GM19035 (cell line): ENCODE measurements around the gene NTM.
"Not testable (repeated sequence)": the region's sequence is repeated elsewhere in the genome, so short reads cannot be mapped to it uniquely, and the experiment has no call there.

Experiments
- ATAC-seq: cut with Tn5 transposase; IDR thresholded peaks from one replicate; pipeline ENCODE4 v1.9.1; 2021; ENCODE audit not compliant: unreplicated experiment

Gene NTM

DNA sequence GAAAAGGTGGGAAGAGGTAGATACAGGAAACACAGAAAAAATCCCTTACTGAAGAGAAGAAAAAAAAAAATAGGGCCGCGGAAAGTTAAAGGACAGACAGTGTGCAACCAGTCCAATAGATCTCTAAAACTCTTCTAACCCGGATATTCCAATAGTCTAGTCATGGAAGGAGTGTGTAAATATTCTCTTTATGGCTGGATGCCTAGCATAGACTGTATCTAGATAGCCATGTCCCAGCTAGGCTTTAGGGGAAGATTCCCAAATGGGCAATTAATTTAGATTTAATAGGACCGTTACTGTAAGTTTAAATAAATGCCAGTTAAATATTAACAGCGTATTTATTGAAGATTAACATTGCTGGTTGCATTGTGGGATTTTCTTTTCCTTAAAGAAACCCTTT lies 532.7 kb downstream of the NTM start:
- ATAC-seq, result no peak

- no peak for ATAC-seq
These were observed 534.3 kb downstream of the NTM start for GRCh38 chr11:131904756-131905155.

GRCh38 chr11:131906963-131907362 lies 536.5 kb downstream of the NTM start:
- no peak for ATAC-seq

GRCh38 chr11:131907371-131907770 lies 537.0 kb downstream of the NTM start:
- no peak for ATAC-seq

DNA sequence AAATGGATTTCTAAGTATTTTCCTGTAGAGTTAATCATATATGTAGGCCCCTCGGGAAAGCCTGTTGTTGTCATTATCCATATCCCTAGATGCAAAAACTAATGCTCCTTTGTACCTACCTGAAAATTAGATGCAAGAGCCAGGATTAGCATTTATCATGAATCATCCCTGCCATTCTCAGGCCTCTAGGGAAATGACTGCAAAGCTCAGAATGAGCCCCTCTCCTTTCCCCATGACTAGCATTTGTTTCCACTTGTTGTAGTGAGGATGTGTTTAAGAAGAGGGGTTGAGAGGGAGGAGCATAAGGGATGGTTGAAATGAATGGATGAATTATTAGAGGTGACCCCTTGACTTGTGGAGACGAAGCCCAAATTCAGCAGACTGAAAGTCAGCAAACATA lies 537.9 kb downstream of the NTM start:
- no peak for ATAC-seq

DNA sequence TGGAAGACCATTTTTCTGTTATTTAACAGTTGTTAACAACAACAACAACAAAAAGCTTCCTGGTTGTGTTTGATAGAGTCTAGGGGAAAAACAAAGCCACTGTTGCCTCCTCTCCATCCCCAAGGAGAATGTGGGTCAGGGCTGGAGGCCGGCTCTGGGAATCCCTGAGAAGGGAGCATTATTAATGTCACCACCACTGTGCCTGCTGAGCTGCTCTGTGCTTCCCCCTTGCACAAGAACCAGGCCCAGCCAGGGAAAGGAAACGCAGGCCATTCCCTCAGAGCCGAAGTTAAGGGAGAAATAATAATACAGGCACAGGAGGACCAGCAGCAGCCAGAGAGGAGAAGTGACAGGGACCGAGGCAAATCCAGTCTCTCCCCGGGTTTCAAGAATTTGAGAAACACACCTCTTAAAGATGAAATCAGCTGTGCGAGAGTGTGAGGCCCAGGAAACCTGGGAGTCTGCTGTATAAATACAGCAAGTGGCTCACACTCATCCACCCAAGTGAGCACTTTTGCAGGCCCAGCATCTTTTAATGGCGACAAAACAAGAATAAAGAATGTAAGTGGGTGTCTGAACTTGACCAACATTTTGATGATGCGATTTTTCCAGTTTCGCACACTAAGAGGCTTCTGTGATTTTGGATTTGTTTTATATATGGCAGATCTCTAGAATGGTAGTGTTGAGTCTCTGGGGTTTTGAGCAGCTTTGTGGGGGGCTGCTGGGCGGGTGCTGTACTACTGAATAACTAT lies 539.2 kb downstream of the NTM start:
- ATAC-seq, result no peak

GRCh38 chr11:131910178-131910522 lies 539.7 kb downstream of the NTM start:
- ATAC-seq, result no peak

- ATAC-seq, result no peak
These were observed 540.3 kb downstream of the NTM start for GRCh38 chr11:131910523-131911387.

DNA sequence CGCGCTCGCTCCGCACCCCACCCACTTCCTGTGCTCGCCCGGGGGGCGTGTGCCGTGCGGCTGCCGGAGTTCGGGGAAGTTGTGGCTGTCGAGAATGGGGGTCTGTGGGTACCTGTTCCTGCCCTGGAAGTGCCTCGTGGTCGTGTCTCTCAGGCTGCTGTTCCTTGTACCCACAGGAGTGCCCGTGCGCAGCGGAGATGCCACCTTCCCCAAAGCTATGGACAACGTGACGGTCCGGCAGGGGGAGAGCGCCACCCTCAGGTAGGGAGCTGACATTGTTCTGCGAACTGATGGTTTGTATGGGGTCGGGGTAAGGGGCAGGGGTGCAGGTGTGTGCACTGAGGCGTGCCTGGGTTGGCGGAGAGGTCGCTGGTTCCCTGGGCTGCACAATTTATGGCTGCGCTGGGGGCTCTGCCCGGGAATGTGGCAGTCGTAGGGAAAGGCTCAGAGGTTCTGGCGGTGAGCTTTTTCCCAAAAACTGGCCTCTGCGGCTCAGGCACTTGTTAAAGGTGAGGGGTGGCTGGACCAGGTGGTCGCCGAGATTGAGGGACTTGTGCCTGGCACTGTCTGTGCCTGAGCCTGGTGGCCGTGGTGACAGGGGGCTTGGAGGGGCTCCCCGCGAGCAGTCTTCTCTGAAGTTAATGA lies 541.1 kb downstream of the NTM start:
- ATAC-seq, result not testable (repeated sequence)

DNA sequence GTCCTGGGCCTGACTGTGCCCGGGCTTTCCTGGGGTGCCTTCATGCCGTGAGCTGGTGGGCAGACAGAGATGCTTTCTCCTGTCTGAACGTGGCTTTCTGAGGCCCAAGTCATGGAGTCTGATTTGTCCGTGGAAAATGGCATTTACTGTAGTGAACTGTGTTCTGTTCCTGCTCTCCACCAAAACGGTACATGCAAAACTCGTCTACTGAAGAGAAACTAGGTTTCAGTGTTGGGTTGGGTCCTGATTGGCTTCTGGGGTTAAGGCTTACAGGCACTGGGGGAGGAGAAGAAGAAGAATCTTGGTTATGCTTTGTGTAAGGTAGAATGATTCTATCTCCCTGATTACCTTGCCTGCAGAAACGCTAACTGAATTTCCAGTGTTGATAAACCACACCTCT lies 541.7 kb downstream of the NTM start:
- ATAC-seq, result no peak

DNA sequence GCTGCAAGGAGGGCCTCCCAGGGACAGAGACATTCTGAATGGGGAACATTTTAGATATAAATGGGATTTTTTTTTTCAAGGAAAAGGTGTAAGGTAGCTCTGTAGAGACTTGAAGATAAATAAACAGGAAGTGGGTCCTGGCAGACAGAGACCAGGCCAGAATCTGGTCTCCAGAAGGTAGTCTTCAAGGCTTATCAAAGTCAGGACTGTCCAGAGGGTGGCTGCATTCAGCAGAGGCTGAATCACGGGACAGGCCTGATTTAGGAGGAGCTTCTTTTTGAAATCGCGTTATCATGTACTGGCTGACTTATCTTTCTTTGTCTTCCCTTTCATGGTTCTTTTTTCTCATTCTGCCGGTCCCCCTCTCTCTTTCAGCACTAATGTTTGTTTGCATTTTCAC lies 542.9 kb downstream of the NTM start:
- ATAC-seq, result no peak

DNA sequence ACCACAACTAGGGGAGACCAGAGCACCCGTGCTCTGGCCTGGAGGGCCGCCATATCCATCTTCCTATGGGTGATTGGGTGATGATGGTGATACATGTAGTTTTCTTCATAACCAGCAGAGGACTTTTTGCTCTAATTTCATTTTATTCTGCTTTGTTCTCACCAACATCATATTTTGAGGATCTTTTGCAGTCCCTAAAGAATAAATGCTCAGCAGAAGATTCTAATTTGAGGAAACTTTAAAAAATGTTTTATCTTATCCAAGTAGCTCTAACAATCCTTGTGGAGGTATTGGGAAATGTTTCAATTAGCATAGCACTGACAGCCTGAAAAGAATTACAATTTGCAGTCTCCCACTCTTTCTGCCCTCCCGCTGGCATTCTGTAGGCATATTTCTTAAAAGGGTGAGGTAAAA lies 544.0 kb downstream of the NTM start:
- no peak for ATAC-seq

GRCh38 chr11:131916638-131917037 lies 546.2 kb downstream of the NTM start:
- ATAC-seq, result no peak

GRCh38 chr11:131917634-131918384 lies 547.4 kb downstream of the NTM start:
- no peak for ATAC-seq

DNA sequence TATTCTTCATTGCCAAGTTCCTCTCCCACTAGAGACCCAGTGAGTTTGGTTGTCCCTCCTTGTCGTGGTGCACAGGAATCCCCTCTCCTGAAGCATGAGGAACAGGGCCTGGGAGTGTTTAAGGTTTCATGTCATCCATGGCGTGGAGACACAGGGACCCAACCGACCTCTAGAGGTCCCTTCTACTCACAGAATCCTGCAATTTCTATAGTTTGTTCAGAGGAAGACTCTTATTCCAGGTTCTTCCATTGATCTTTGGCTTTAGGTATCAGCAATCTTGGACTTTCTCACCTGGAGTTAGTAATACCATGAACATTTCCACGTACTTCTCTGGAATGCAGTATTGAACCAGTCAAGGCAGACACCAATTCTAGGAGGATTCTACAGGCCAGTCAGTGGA lies 548.2 kb downstream of the NTM start:
- no peak for ATAC-seq

DNA sequence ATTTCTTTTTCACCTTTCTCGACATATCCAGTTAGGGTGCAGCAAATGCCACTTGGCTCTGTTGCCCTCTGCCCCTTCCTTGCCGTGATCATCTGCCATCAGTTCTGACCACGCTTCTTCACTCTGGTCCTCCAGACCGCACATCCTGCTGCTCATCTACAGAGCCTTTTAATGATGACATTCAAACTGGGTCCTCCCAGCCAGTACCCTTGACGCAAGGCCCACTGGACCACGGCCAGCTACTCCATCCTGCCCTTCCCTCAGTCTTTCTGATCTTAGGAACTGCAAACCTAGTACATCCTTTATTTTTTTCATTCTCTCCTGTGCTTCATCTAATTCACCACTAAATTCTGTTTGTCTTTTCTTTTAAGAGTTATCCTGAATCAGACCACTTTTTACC lies 551.8 kb downstream of the NTM start:
- no peak for ATAC-seq

- ATAC-seq, result no peak
These were observed 552.9 kb downstream of the NTM start for GRCh38 chr11:131923309-131923708.

DNA sequence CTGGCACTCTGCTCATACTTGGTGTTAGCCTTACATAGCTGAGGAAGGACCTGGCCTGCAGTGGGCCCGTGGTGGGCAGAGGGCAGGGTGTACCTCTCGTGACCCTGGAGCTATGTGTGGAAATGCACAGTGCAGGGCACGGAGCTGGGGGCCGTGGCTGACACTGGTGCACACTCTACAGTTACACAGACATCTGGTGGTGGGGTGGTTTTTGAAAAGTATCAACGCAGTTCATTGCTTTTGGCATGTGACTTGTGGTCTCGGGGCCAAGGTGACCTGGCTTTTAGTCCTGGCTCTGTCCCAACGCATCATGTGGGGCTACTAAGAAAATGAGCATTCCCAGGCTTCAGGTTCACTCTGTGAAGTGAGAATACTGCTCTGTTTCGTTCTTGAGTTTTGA lies 553.6 kb downstream of the NTM start:
- no peak for ATAC-seq

GRCh38 chr11:131924457-131925201 lies 554.2 kb downstream of the NTM start:
- ATAC-seq, result no peak

- ATAC-seq, result no peak
These were observed 555.4 kb downstream of the NTM start for GRCh38 chr11:131925829-131926228.

GRCh38 chr11:131928992-131929391 lies 558.6 kb downstream of the NTM start:
- no peak for ATAC-seq
